Transverse colon (tissue), 4 donors: ENCODE measurements around the gene NFIA. TPM values are rescaled to one million over a fixed set of nuclear protein-coding genes. Genes with fewer than 3 reads are reported as not detected.
A peak's percentile ranks its signal among the peaks of the same experiment; 100 is the strongest.

ENCODE experiments used
- DNase-seq: peaks from one replicate; pipeline ENCODE4 v3.0.0-alpha.2; 2019
- H3K27ac ChIP-seq, 4 donors: fragments of 200-600 bp; sonication (generic); 2 replicates each; pipeline ENCODE4 v1.5.1; 2016 to 2018; ENCODE audit warnings: inconsistent platforms in 4 of 4
- H3K27me3 ChIP-seq: fragments of 200-600 bp; sonication (generic); 2 replicates; pipeline ENCODE4 v1.5.1; 2017; ENCODE audit warnings: inconsistent platforms
- H3K36me3 ChIP-seq, 4 donors: fragments of 200-600 bp; sonication (generic); 2 replicates each; pipeline ENCODE4 v1.5.1; 2017 to 2019; ENCODE audit warnings: inconsistent platforms in 4 of 4
- H3K4me1 ChIP-seq, 4 donors: fragments of 200-600 bp; sonication (generic); 2 replicates each; pipeline ENCODE4 v1.5.1; 2017 to 2020; ENCODE audit warnings: inconsistent platforms in 4 of 4
- H3K4me3 ChIP-seq, 4 donors: fragments of 200-600 bp; sonication (generic); 1 replicate in 1 of 4; 2 replicates in 3 of 4; pipeline versions ENCODE4 v1.5.1 to v1.6.1; 2017 to 2019; ENCODE audit warnings: inconsistent platforms in 4 of 4
- H3K9me3 ChIP-seq, 2 donors: fragments of 200-600 bp; sonication (generic); 2 replicates each; pipeline ENCODE4 v1.5.1; 2017 to 2019; ENCODE audit warnings: inconsistent platforms in 2 of 2
- CTCF ChIP-seq, 5 experiments: fragments of 200-600 bp in 3 of 5; fragments of 450-650 bp in 2 of 5; sonication (generic) in 3 of 5; IDR thresholded peaks; 1 replicate in 2 of 5; 2 replicates in 3 of 5; pipeline ENCODE4 v1.5.1; 2016 to 2017; ENCODE audit warnings: antibody characterized with exemption in 5 of 5, inconsistent platforms in 3 of 5, mild to moderate bottlenecking in 2 of 5, moderate library complexity in 1 of 5
- EP300 ChIP-seq: sonication (generic); formaldehyde crosslinking; IDR thresholded peaks from one replicate; pipeline ENCODE4 v1.6.1; 2017; ENCODE audit warnings: antibody characterized with exemption, low read depth
- POLR2A ChIP-seq: fragments of 450-650 bp; IDR thresholded peaks from one replicate; pipeline ENCODE4 v1.6.1; 2016; ENCODE audit warnings: antibody characterized with exemption, mild to moderate bottlenecking, moderate library complexity
- POLR2AphosphoS5 ChIP-seq, 3 donors: sonication (generic); formaldehyde crosslinking; IDR thresholded peaks; one replicate each; pipeline ENCODE4 v1.6.1; 2016; ENCODE audit warnings: antibody characterized with exemption in 3 of 3
- WGBS, 2 donors: methylation state at CpG; one replicate each; pipeline ENCODE4 v1.1.5; 2018; ENCODE audit warnings: low coverage in 1 of 2; 5-methylcytosine and 5-hydroxymethylcytosine counted together
- in situ Hi-C, 4 donors: fragments of 200-750 bp; cut with MboI; loops; one replicate each; pipeline versions ENCODE4 v1.15.0 to v1.15.1; 2017; ENCODE audit warnings: low sequenced_read_pairs in 3 of 4, low pct_ligation_motif_present in 1 of 4, low pct_unique_long_range_greater_than_20kb in 1 of 4
- intact Hi-C: fragments of 100-400 bp; cut with DNase I; formaldehyde crosslinking; loops from one replicate; pipeline ENCODE4 v1.15.1; 2023; ENCODE audit warnings: low total_unique reads
- total RNA-seq, 4 donors: library from RNA; depleted of rRNA; stranded (reverse); fragments of >200 nt; gene quantifications; one replicate each; pipeline ENCODE4 v1.1.0, GENCODE V29; 2016

Gene NFIA
- total RNA-seq, 4 donors from 2014 or later: 17.3 to 37.2 (median 29.8) TPM

DNA sequence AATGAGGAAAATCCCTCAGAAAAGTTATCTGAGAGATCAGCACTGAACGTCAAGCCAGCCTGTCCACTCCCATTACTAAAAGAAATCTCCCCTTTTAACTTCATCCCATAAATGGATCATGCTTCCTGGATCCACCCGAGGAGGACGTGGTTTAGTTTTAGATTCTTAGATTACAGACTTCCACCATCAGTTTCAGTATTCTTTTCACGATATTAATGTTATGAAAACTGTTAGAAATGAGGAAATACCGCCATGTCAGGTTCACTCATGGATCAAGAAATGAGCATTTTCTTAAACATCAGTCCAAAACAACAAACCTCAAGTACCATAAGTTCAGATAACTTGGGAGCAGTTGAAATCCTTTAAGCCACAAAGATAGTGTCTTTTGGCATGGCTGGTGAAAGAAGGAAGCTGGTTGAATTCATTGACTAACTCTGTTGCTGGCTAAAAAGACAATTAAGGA, 49.8 kb downstream of the NFIA start:
- no peaks in the 10 kb centered on the region for H3K36me3 ChIP-seq
- peak overlapping the region in 1 of 4 donors; percentile 11 for H3K4me3 ChIP-seq
- H3K4me1 ChIP-seq: peaks cover 8 to 29% (median 21%) of the 10 kb centered on the region in 4 donors
- H3K27ac ChIP-seq: peak overlapping the region; percentile 66 to 78 (median 78)
- 22 to 44% methylated on average over 5 of the region's 5 CpGs for WGBS, 2 donors
- no peaks in the 10 kb centered on the region for H3K27me3 ChIP-seq
- no peaks in the 10 kb centered on the region for H3K9me3 ChIP-seq
- intact Hi-C loops: no loop called here
- in situ Hi-C loops: no loop called here
- no peak for TF ChIP-seq CTCF (IDR thresholded peaks at IDR 0.05)
- TF ChIP-seq EP300: no peak
- TF ChIP-seq POLR2AphosphoS5 (IDR thresholded peaks at IDR 0.05): no peak
- TF ChIP-seq POLR2A: no peak
- no peak for DNase-seq

GRCh38 chr1:61132645-61133334, 50.4 kb downstream of the NFIA start:
- in situ Hi-C loops: no loop called here
- H3K36me3 ChIP-seq: no peaks in the 10 kb centered on the region
- H3K27me3 ChIP-seq: no peaks in the 10 kb centered on the region
- 17 to 22% methylated on average over 6 of the region's 6 CpGs for WGBS, 2 donors
- H3K4me1 ChIP-seq: peaks cover 8 to 29% (median 21%) of the 10 kb centered on the region in 4 donors
- peak overlapping the region in 1 of 4 donors; percentile 11 for H3K4me3 ChIP-seq
- no peaks in the 10 kb centered on the region for H3K9me3 ChIP-seq
- DNase-seq: no peak
- intact Hi-C loops: no loop called here
- TF ChIP-seq POLR2A: no peak
- no peak for TF ChIP-seq EP300
- no peak for TF ChIP-seq POLR2AphosphoS5 (IDR thresholded peaks at IDR 0.05)
- no peak for TF ChIP-seq CTCF (IDR thresholded peaks at IDR 0.05)
- H3K27ac ChIP-seq: peak overlapping the region; percentile 66 to 78 (median 78)

GRCh38 chr1:61133335-61134019, 51.1 kb downstream of the NFIA start:
- no peaks in the 10 kb centered on the region for H3K27me3 ChIP-seq
- H3K4me3 ChIP-seq: no peak overlapping the region
- no peaks in the 10 kb centered on the region for H3K9me3 ChIP-seq
- DNase-seq: no peak
- TF ChIP-seq POLR2A (no peak), EP300 (no peak), CTCF (IDR thresholded peaks at IDR 0.05) (no peak), POLR2AphosphoS5 (IDR thresholded peaks at IDR 0.05) (no peak)
- 80 to 93% methylated on average over 3 to 4 of the region's 4 CpGs for WGBS, 2 donors
- H3K36me3 ChIP-seq: no peaks in the 10 kb centered on the region
- peak overlapping the region; percentile 66 to 78 (median 78) for H3K27ac ChIP-seq
- in situ Hi-C loops: no loop called here
- intact Hi-C loops: no loop called here
- peaks cover 8 to 29% (median 21%) of the 10 kb centered on the region in 4 donors for H3K4me1 ChIP-seq

GRCh38 chr1:61135291-61135690, 52.9 kb downstream of the NFIA start:
- intact Hi-C loops: no loop called here
- Histone ChIP-seq H3K27ac (no peak overlapping the region), H3K4me1 (peaks cover 8 to 37% (median 21%) of the 10 kb centered on the region in 4 donors), H3K4me3 (no peak overlapping the region), H3K9me3 (no peaks in the 10 kb centered on the region), H3K36me3 (no peaks in the 10 kb centered on the region), H3K27me3 (no peaks in the 10 kb centered on the region)
- DNase-seq: no peak
- 88 to 94% methylated on average over 2 to 3 of the region's 3 CpGs for WGBS, 2 donors
- no peak for TF ChIP-seq POLR2AphosphoS5 (IDR thresholded peaks at IDR 0.05)
- no peak for TF ChIP-seq EP300
- no peak for TF ChIP-seq CTCF (IDR thresholded peaks at IDR 0.05)
- TF ChIP-seq POLR2A: no peak
- in situ Hi-C loops: no loop called here
